H1 (cell line): Measurements from ENCODE around the gene CD63. TPM values are rescaled to one million over a fixed set of nuclear protein-coding genes. Genes with fewer than 3 reads are reported as not detected.
A peak's percentile ranks its signal among the peaks of the same experiment; 100 is the strongest.

Experiments used
- CHD7 ChIP-seq: fragments of 300-600 bp; sonication (generic); IDR thresholded peaks from 2 replicates; pipeline ENCODE4 v1.7.1; 2012; ENCODE audit warnings: low read length, moderate library complexity, mild to moderate bottlenecking, inconsistent platforms; ENCODE audit not compliant: insufficient replicate concordance
- CREB1 ChIP-seq: IDR thresholded peaks from 2 replicates; pipeline ENCODE4 v1.6.1; 2012; ENCODE audit warnings: inconsistent platforms
- GABPA ChIP-seq: IDR thresholded peaks from 2 replicates; pipeline ENCODE4 v1.6.1; 2011; ENCODE audit warnings: mild to moderate bottlenecking, low read length, moderate library complexity, borderline replicate concordance; ENCODE audit not compliant: insufficient read depth
- NRF1 ChIP-seq: IDR thresholded peaks from 2 replicates; pipeline ENCODE4 v1.6.1; 2011; ENCODE audit warnings: mild to moderate bottlenecking, low read depth, low read length, improper control_type of control experiment
- POU5F1 ChIP-seq: IDR thresholded peaks from 2 replicates; pipeline ENCODE4 v1.6.1; 2011; ENCODE audit warnings: low read depth, mild to moderate bottlenecking, low read length, moderate library complexity
- RFX5 ChIP-seq: IDR thresholded peaks from 2 replicates; pipeline ENCODE4 v1.6.1; 2011; ENCODE audit warnings: low read depth, low read length, improper control_type of control experiment, borderline replicate concordance
- SP2 ChIP-seq: IDR thresholded peaks from 2 replicates; pipeline ENCODE4 v1.6.1; 2012; ENCODE audit warnings: mild to moderate bottlenecking, low read length, inconsistent platforms
- SRF ChIP-seq: IDR thresholded peaks from 2 replicates; pipeline ENCODE4 v1.6.1; 2011; ENCODE audit warnings: mild to moderate bottlenecking, low read depth, low read length, moderate library complexity
- USF2 ChIP-seq: IDR thresholded peaks from 2 replicates; pipeline ENCODE4 v1.6.1; 2011; ENCODE audit warnings: low read length, improper control_type of control experiment
- polyA plus RNA-seq, 7 experiments: library from polyadenylated mRNA; depleted of rRNA in 3 of 7; stranded (reverse) in 5 of 7; unstranded in 2 of 7; fragments of >200 nt in 5 of 7; fragments of 200-250 nt in 2 of 7; gene quantifications; 1 replicate in 5 of 7; 2 replicates in 1 of 7; 4 replicates in 1 of 7; pipeline versions ENCODE4 v1.2.1 to v1.2.3, GENCODE V29; 2011 to 2013; ENCODE audit warnings: missing spikeins in 2 of 7, mixed read lengths in 2 of 7
- total RNA-seq: library from RNA; stranded (reverse); fragmentation: NEBNext Ultra II Directional; extraction: Animal tissue kit (Norgen Biotek cat#: 25700); gene quantifications from 2 replicates; pipeline ENCODE4 v1.2.1, GENCODE V29; 2021

CD63 gene
- total and polyA plus RNA-seq, 2 of the 8 experiments (the other 6 are each of a cell fraction or from before 2014, with no cell fraction given), result 440 to 526 TPM

GRCh38 chr12:55681142-55682077 is 47.4 kb downstream of the CD63 start (continued):
- TF ChIP-seq CHD7 (no peak), RFX5 (no peak), CREB1 (peak; percentile 15; the same call in 1 of the 2 replicates), POU5F1 (no peak), SRF (no peak), NRF1 (no peak), USF2 (no peak), GABPA (peak; percentile 29; the same call in 1 of the 2 replicates), SP2 (no peak)
